HepG2 (cell line): ENCODE results near the gene CPM. TPM values are rescaled to one million over a fixed set of nuclear protein-coding genes. Genes with fewer than 3 reads are reported as not detected.

Experiments
- HNRNPH1 ChIP-seq: fragments of 200-400 bp; formaldehyde crosslinking; optimal IDR thresholded peaks from 2 replicates; pipeline ENCODE3; 2017; ENCODE audit warnings: mild to moderate bottlenecking, low read depth, low read length
- MBD4 ChIP-seq: IDR thresholded peaks from 2 replicates; pipeline ENCODE4 v1.6.1; 2012; ENCODE audit warnings: low read length, inconsistent platforms, borderline replicate concordance
- polyA plus RNA-seq, 8 experiments: library from polyadenylated mRNA; depleted of rRNA in 3 of 8; stranded (reverse) in 7 of 8; unstranded in 1 of 8; fragments of >200 nt; fragmentation: Illumina TruSeq in 4 of 8; extraction: Trizol in 4 of 8; gene quantifications; 2 replicates each; pipeline versions ENCODE4 v1.2.1 to v1.2.3, GENCODE V29; 2011 to 2016; ENCODE audit warnings: low read depth in 4 of 8, missing spikeins in 1 of 8, mixed read lengths in 1 of 8; ENCODE audit not compliant: insufficient read depth in 1 of 8
- total RNA-seq, 5 experiments: library from RNA; depleted of rRNA; stranded (reverse); fragments of >200 nt; fragmentation: Illumina TruSeq; extraction: Trizol; gene quantifications; 2 replicates each; pipeline ENCODE4 v1.2.3, GENCODE V29; 2016; ENCODE audit warnings: low read depth in 1 of 5
- TF ChIP-seq, protein P1 (sequence below): sonication (generic); formaldehyde crosslinking; IDR thresholded peaks from 2 replicates; pipeline ENCODE4 v1.9.0; 2021; ENCODE audit warnings: mild to moderate bottlenecking, missing genetic modification reagents

Gene CPM
- total and polyA plus RNA-seq, 2 of the 13 experiments (the other 11 are each of a cell fraction or from before 2014, with no cell fraction given): not detected

DNA sequence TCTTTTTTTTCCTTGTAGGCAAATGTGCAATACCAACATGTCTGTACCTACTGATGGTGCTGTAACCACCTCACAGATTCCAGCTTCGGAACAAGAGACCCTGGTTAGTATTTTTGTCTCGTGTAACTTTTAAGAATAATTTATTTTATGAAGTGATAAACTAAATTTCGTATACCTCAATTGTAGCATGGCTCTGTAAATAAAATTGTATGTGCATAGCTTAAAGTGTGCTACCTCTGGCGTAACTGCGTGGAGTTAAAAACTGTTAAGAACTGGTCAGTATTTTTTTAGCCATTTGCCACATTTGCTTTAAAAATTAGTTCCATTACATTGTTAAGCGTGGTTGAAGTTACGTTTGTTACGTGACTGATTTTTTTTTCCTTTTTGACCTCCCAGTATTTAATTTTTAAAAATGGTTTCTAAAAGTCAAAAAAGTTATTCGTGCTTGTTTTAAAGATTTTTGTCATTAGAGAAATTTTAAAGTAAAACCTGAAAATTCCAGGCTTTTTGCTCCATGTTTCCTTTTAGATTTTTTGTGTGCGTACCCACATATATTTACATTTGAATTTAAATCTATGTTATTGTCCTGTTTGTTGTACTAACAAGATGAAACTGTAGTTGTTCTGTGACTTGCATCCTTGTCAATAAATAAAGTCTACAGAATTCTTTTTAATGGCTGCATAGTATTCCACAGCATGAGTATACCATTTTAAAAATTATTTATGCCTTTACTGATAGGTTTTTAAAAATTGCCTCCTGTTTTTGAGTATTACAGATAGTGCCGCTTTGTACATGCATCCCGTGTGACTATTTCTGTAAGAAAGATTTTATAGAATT is 123.6 kb downstream of the CPM start (continued):
- TF ChIP-seq, protein P1, sequence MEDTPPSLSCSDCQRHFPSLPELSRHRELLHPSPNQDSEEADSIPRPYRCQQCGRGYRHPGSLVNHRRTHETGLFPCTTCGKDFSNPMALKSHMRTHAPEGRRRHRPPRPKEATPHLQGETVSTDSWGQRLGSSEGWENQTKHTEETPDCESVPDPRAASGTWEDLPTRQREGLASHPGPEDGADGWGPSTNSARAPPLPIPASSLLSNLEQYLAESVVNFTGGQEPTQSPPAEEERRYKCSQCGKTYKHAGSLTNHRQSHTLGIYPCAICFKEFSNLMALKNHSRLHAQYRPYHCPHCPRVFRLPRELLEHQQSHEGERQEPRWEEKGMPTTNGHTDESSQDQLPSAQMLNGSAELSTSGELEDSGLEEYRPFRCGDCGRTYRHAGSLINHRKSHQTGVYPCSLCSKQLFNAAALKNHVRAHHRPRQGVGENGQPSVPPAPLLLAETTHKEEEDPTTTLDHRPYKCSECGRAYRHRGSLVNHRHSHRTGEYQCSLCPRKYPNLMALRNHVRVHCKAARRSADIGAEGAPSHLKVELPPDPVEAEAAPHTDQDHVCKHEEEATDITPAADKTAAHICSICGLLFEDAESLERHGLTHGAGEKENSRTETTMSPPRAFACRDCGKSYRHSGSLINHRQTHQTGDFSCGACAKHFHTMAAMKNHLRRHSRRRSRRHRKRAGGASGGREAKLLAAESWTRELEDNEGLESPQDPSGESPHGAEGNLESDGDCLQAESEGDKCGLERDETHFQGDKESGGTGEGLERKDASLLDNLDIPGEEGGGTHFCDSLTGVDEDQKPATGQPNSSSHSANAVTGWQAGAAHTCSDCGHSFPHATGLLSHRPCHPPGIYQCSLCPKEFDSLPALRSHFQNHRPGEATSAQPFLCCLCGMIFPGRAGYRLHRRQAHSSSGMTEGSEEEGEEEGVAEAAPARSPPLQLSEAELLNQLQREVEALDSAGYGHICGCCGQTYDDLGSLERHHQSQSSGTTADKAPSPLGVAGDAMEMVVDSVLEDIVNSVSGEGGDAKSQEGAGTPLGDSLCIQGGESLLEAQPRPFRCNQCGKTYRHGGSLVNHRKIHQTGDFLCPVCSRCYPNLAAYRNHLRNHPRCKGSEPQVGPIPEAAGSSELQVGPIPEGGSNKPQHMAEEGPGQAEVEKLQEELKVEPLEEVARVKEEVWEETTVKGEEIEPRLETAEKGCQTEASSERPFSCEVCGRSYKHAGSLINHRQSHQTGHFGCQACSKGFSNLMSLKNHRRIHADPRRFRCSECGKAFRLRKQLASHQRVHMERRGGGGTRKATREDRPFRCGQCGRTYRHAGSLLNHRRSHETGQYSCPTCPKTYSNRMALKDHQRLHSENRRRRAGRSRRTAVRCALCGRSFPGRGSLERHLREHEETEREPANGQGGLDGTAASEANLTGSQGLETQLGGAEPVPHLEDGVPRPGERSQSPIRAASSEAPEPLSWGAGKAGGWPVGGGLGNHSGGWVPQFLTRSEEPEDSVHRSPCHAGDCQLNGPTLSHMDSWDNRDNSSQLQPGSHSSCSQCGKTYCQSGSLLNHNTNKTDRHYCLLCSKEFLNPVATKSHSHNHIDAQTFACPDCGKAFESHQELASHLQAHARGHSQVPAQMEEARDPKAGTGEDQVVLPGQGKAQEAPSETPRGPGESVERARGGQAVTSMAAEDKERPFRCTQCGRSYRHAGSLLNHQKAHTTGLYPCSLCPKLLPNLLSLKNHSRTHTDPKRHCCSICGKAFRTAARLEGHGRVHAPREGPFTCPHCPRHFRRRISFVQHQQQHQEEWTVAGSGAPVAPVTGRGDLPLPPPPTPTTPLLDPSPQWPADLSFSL (CRISPR knock-in tag): 0 out of 2 replicates have a peak, but pooled peaks have one; percentile 14
- TF ChIP-seq HNRNPH1: no peak
- peak; percentile 54 for TF ChIP-seq MBD4
